Nephron (organoid): ENCODE measurements around the gene NFIX.

Source experiments
- H3K27ac Mint-ChIP-seq, 3 experiments: 2 replicates each; pipeline ENCODE4 v1.8.0; 2020; ENCODE audit warnings: mixed read lengths in 3 of 3, mild to moderate bottlenecking in 2 of 3, moderate library complexity in 1 of 3
- H3K27me3 Mint-ChIP-seq: 2 replicates; pipeline ENCODE4 v1.8.0; 2021; ENCODE audit warnings: low read depth, mild to moderate bottlenecking, moderate library complexity, mixed read lengths
- H3K36me3 Mint-ChIP-seq: 2 replicates; pipeline ENCODE4 v1.8.0; 2020; ENCODE audit warnings: low read depth, mixed read lengths
- H3K4me1 Mint-ChIP-seq: 2 replicates; pipeline ENCODE4 v1.8.0; 2020; ENCODE audit warnings: mixed read lengths
- H3K4me3 Mint-ChIP-seq, 3 experiments: 2 replicates each; pipeline ENCODE4 v1.8.0; 2020; ENCODE audit warnings: mild to moderate bottlenecking in 3 of 3, mixed read lengths in 3 of 3, moderate library complexity in 2 of 3
- H3K9me3 Mint-ChIP-seq: 2 replicates; pipeline ENCODE4 v1.8.0; 2020; ENCODE audit warnings: mixed read lengths
- CTCF ChIP-seq, 3 experiments: fragments of 200-600 bp; sonication (generic); IDR thresholded peaks; one replicate each; pipeline ENCODE4 v1.5.0; 2021; ENCODE audit warnings: antibody characterized with exemption in 3 of 3; ENCODE audit not compliant: unreplicated experiment in 3 of 3

The NFIX gene

GRCh38 chr19:13058951-13059660, 63.8 kb downstream of the NFIX start:
- H3K27ac Mint-ChIP-seq: peak overlapping the region; percentile 94 to 99 (median 98)
- no peaks in the 10 kb centered on the region for H3K36me3 Mint-ChIP-seq
- H3K4me3 Mint-ChIP-seq: peak overlapping the region in 2 of 3 experiments; percentile 49 to 57
- peaks cover 86% of the 10 kb centered on the region for H3K4me1 Mint-ChIP-seq
- TF ChIP-seq CTCF (IDR thresholded peaks at IDR 0.05; ENCODE audit: unreplicated experiment in 3 of 3): no peak
- H3K27me3 Mint-ChIP-seq: peaks cover 68% of the 10 kb centered on the region
- H3K9me3 Mint-ChIP-seq: no peaks in the 10 kb centered on the region

GRCh38 chr19:13060233-13060963, 65.1 kb downstream of the NFIX start:
- H3K4me3 Mint-ChIP-seq: peak overlapping the region in 1 of 3 experiments; percentile 72
- peak overlapping the region in 1 of 3 experiments; percentile 99 for H3K27ac Mint-ChIP-seq
- no peaks in the 10 kb centered on the region for H3K9me3 Mint-ChIP-seq
- H3K36me3 Mint-ChIP-seq: no peaks in the 10 kb centered on the region
- H3K27me3 Mint-ChIP-seq: peaks cover 80% of the 10 kb centered on the region
- H3K4me1 Mint-ChIP-seq: peaks cover 83% of the 10 kb centered on the region
- no peak for TF ChIP-seq CTCF (IDR thresholded peaks at IDR 0.05; ENCODE audit: unreplicated experiment in 3 of 3)

- no peaks in the 10 kb centered on the region for H3K36me3 Mint-ChIP-seq
- peak; percentile 97 to 99 (median 98) for TF ChIP-seq CTCF (IDR thresholded peaks at IDR 0.05; ENCODE audit: unreplicated experiment in 3 of 3)
- peaks cover 79% of the 10 kb centered on the region for H3K27me3 Mint-ChIP-seq
- H3K27ac Mint-ChIP-seq: peak overlapping the region; percentile 30 to 90 (median 78)
- H3K4me1 Mint-ChIP-seq: peaks cover 80% of the 10 kb centered on the region
- H3K4me3 Mint-ChIP-seq: peak overlapping the region; percentile 71 to 74 (median 72)
- H3K9me3 Mint-ChIP-seq: no peaks in the 10 kb centered on the region
Observed at GRCh38 chr19:13060964-13061927, 66.0 kb downstream of the NFIX start.

- peaks cover 82% of the 10 kb centered on the region for H3K4me1 Mint-ChIP-seq
- peaks cover 82% of the 10 kb centered on the region for H3K27me3 Mint-ChIP-seq
- no peak overlapping the region for H3K4me3 Mint-ChIP-seq
- no peaks in the 10 kb centered on the region for H3K36me3 Mint-ChIP-seq
- no peaks in the 10 kb centered on the region for H3K9me3 Mint-ChIP-seq
- peak overlapping the region in 2 of 3 experiments; percentile 78 to 90 for H3K27ac Mint-ChIP-seq
- TF ChIP-seq CTCF (IDR thresholded peaks at IDR 0.05; ENCODE audit: unreplicated experiment in 3 of 3): no peak
Observed at GRCh38 chr19:13062317-13062716, 67.0 kb downstream of the NFIX start.

GRCh38 chr19:13063461-13064091, 68.3 kb downstream of the NFIX start:
- Mint-ChIP-seq H3K4me3 (peak overlapping the region in 2 of 3 experiments; percentile 42 to 43), H3K4me1 (peaks cover 81% of the 10 kb centered on the region), H3K27me3 (peaks cover 71% of the 10 kb centered on the region), H3K36me3 (no peaks in the 10 kb centered on the region), H3K27ac (peak overlapping the region; percentile 26 to 87 (median 78)), H3K9me3 (no peaks in the 10 kb centered on the region)
- TF ChIP-seq CTCF (IDR thresholded peaks at IDR 0.05; ENCODE audit: unreplicated experiment in 3 of 3): no peak
